MCF 10A (cell line): ENCODE data around the gene COX19. TPM values are rescaled to one million over a fixed set of nuclear protein-coding genes. Genes with fewer than 3 reads are reported as not detected.

ENCODE experiments used
- BruUV-seq: library from RNA; stranded (reverse); fragments of 400-500 nt; replicated peaks from 2 replicates; lab custom pipeline; 2021; lab: Mats Ljungman, UMichigan
- CTCF ChIA-PET: fragments of 300-600 bp; sonication (Branson Sonifier 250); formaldehyde crosslinking; extraction: SDS; loops from one replicate; lab custom pipeline; 2021; ENCODE audit warnings: antibody characterized with exemption, inconsistent platforms; lab: Yijun Ruan, JAX
- POLR2A ChIA-PET: fragments of 300-600, 350-650 bp; sonication (Branson Sonifier 250); formaldehyde crosslinking; extraction: SDS; loops from one replicate; lab custom pipeline; 2020; ENCODE audit warnings: antibody characterized with exemption, inconsistent platforms; lab: Yijun Ruan, JAX
- DNase-seq: peaks from one replicate; pipeline ENCODE4 v3.0.0-alpha.2; 2018; ENCODE audit not compliant: unreplicated experiment
- H3K27ac Mint-ChIP-seq: one replicate; pipeline ENCODE4 v1.8.0; 2022; ENCODE audit warnings: mild to moderate bottlenecking, low read depth, mixed read lengths; ENCODE audit not compliant: unreplicated experiment
- H3K27me3 Mint-ChIP-seq: one replicate; pipeline ENCODE4 v1.8.0; 2022; ENCODE audit warnings: mixed read lengths; ENCODE audit not compliant: insufficient read depth, unreplicated experiment
- H3K36me3 Mint-ChIP-seq: one replicate; pipeline ENCODE4 v1.8.0; 2022; ENCODE audit warnings: mild to moderate bottlenecking, moderate library complexity, mixed read lengths; ENCODE audit not compliant: insufficient read depth, unreplicated experiment
- H3K4me1 Mint-ChIP-seq: one replicate; pipeline ENCODE4 v1.8.0; 2022; ENCODE audit warnings: mixed read lengths; ENCODE audit not compliant: insufficient read depth, unreplicated experiment
- H3K4me3 Mint-ChIP-seq: one replicate; pipeline ENCODE4 v1.8.0; 2022; ENCODE audit warnings: mild to moderate bottlenecking, moderate library complexity, mixed read lengths; ENCODE audit not compliant: unreplicated experiment
- H3K9me3 Mint-ChIP-seq: one replicate; pipeline ENCODE4 v1.8.0; 2022; ENCODE audit warnings: mixed read lengths; ENCODE audit not compliant: unreplicated experiment
- CTCF ChIP-seq: fragments of 200-600 bp; IDR thresholded peaks from one replicate; pipeline ENCODE4 v1.8.0; 2022; ENCODE audit warnings: antibody characterized with exemption, mild to moderate bottlenecking; ENCODE audit not compliant: unreplicated experiment
- intact Hi-C: fragments of 100-400 bp; cut with micrococcal nuclease; formaldehyde crosslinking; loops from 2 replicates; pipeline ENCODE4 v1.14.1; 2022
- total RNA-seq: library from RNA; stranded (reverse); gene quantifications from 2 replicates; pipeline ENCODE4 v1.2.3, GENCODE V29; 2022

Gene COX19
- total RNA-seq, 1 experiment from 2014 or later, result 16.5 TPM

- ChIA-PET POLR2A (interaction anchor here (0.9 to 1.4 kb wide), 2 partner anchors 10 to 15 kb away, joined by 3 to 4 read pairs; no protein-coding TSS in a partner anchor), CTCF (no interaction called here)
- no peak for TF ChIP-seq CTCF
- Mint-ChIP-seq H3K36me3 (peaks cover 29% of the 10 kb centered on the region), H3K27ac (no peak overlapping the region), H3K4me1 (no peaks in the 10 kb centered on the region), H3K27me3 (no peaks in the 10 kb centered on the region), H3K9me3 (no peaks in the 10 kb centered on the region), H3K4me3 (no peak overlapping the region)
- DNase-seq, result no peak
- BruUV-seq, result no TSS peak
- intact Hi-C loops, result no loop called here
Measured at GRCh38 chr7:959271-959670, 16.1 kb downstream of the COX19 start.

DNA sequence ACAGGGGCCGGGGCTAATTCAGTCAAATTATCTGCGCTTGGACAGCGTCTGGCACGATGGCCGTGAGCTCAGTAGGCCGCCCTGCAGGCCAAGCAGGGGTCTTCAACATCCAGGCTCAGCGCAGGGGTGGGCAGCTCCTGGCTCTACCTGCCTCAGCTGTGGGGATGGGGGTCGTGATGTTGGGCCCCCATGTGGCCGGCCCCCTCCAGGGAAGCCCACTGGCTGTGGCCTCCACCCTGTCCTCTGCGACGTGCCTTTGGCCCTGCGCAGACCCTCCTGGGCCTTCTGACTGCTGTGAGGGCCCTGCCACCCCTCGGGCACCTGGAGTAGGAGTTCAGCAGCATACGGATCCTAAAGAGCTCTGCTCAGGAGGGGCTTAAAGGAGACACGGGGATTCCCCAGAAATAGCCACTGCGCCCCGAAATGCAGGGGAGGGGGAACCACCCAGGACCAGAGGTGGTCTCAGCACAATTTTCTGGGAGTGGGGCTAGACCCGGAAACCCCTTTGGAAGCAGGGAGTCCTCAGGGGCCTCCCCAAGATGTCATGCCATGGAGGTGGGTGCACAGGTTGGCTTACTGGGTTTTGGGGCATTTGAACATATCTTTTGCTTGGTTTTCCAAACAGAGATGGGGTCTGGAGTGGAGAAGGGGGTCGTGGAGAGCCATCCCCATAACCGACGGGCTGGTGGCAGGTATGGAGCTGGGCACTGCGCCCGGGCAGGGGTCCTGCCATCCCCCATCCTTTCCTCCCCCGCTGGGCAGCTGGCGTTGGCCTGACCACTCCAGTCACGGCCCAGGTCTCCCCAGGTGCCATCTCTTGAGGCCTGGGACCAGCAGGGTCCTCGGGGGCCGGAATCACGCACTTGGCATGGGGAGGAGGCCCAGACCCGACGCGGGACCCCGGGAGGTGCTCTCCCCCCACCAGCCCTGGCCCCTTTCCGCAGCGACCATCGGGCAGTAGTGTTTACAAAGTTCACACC is 16.8 kb downstream of the COX19 start:
- Mint-ChIP-seq H3K4me1 (no peaks in the 10 kb centered on the region), H3K4me3 (no peak overlapping the region), H3K9me3 (no peaks in the 10 kb centered on the region), H3K36me3 (peaks cover 24% of the 10 kb centered on the region), H3K27me3 (no peaks in the 10 kb centered on the region), H3K27ac (no peak overlapping the region)
- intact Hi-C loops, result no loop called here
- no peak for TF ChIP-seq CTCF
- no TSS peak for BruUV-seq
- DNase-seq, result no peak
- POLR2A ChIA-PET, result interaction anchor here (0.9 kb wide), 1 partner anchor 16 kb away, joined by 3 read pairs; no protein-coding TSS in a partner anchor
- CTCF ChIA-PET, result interaction anchor here (0.6 kb wide), 1 partner anchor 237 kb away, joined by 3 read pairs; no protein-coding TSS in a partner anchor

DNA sequence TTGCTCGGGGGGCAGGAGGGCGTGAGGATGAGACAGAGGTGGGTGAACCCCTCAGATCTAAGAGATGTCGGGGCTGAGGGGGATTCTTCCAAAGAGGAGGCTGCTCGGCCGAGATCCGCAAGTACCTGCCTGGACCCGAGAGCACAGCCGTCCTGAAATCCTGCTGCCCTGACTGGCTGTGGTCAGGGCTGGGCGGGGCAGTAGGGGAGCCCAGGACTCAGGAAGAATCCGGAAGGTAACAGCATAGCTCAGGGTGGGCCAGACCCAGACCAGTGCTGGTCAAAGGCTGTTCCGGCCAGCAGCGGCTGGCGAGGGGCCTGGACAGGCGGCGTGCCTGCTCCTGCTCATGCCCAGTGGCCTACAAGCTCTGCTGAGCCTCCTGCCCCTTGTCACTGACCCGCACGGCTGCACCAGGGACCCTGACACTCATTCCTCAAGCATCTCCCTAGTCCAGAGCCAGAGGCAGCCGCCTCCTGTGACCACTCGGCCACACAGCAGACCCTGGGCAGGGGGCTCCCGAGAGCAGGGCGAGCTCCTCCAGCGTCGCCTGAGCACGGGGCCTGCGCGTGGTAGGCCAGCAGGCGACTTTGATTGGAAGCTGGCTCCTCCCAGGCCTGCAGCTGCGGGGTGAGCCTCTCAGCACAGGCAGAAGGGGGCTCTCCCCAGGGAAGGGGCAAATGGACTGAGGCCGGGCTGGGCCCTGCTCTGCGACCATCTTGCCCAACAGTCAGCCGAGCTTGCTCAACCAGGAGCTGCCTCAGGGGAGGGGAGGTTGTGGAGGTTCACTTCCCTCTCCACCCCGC is 17.7 kb downstream of the COX19 start:
- ChIA-PET POLR2A (interaction anchor here (1.1 kb wide), 1 partner anchor 9 kb away, joined by 3 read pairs; no protein-coding TSS in a partner anchor), CTCF (interaction anchor here (0.6 kb wide), 2 partner anchors 44 to 238 kb away, joined by 3 read pairs; no protein-coding TSS in a partner anchor)
- no peak for DNase-seq
- Mint-ChIP-seq H3K27ac (no peak overlapping the region), H3K4me3 (no peak overlapping the region), H3K36me3 (peaks cover 24% of the 10 kb centered on the region), H3K27me3 (no peaks in the 10 kb centered on the region), H3K9me3 (no peaks in the 10 kb centered on the region), H3K4me1 (no peaks in the 10 kb centered on the region)
- TF ChIP-seq CTCF, result no peak
- no TSS peak for BruUV-seq
- intact Hi-C loops, result no loop called here
